SU-DHL-6 (cell line): ENCODE data around the gene TCEAL5.
"Not testable (repeated sequence)": the region's sequence is repeated elsewhere in the genome, so short reads cannot be mapped to it uniquely, and the experiment has no call there.

Experiments
- H2AFZ ChIP-seq: fragments of 200-600 bp; sonication (generic); 2 replicates; pipeline ENCODE4 v1.6.1; 2014; ENCODE audit warnings: low read depth, mild to moderate bottlenecking, moderate library complexity, mixed read lengths, antibody characterized with exemption, low read length; ENCODE audit not compliant: severe bottlenecking
- H3F3A ChIP-seq: fragments of 200-600 bp; shearing (Covaris generic); 2 replicates; pipeline ENCODE4 v1.6.0; 2016; ENCODE audit warnings: antibody characterized with exemption, mild to moderate bottlenecking; ENCODE audit not compliant: insufficient read depth
- H3K27ac ChIP-seq: fragments of 200-600 bp; sonication (generic); 2 replicates; pipeline ENCODE4 v1.5.1; 2016; ENCODE audit warnings: low read depth, mild to moderate bottlenecking, low read length, moderate library complexity, mixed read lengths
- H3K27me3 ChIP-seq: fragments of 200-600 bp; sonication (generic), shearing (Covaris generic); 2 replicates; pipeline ENCODE4 v1.6.0; 2014; ENCODE audit warnings: mild to moderate bottlenecking, low read length
- H3K36me3 ChIP-seq: fragments of 200-600 bp; sonication (generic); 2 replicates; pipeline ENCODE4 v1.6.1; 2014; ENCODE audit warnings: mild to moderate bottlenecking, low read length, mixed read lengths
- H3K4me2 ChIP-seq: fragments of 300-600, 200-600 bp; shearing (Covaris generic), sonication (generic); 2 replicates; pipeline ENCODE4 v1.6.0; 2014; ENCODE audit warnings: low read length, low read depth, mild to moderate bottlenecking; ENCODE audit not compliant: poor library complexity, severe bottlenecking
- H3K4me3 ChIP-seq: fragments of 200-600 bp; sonication (generic); 2 replicates; pipeline ENCODE4 v1.5.1; 2014; ENCODE audit warnings: antibody characterized with exemption, low read length, mild to moderate bottlenecking, mixed read lengths; ENCODE audit not compliant: insufficient read depth, poor library complexity, severe bottlenecking
- H3K79me2 ChIP-seq: fragments of 200-600 bp; sonication (generic); 2 replicates; pipeline ENCODE4 v1.6.1; 2014; ENCODE audit warnings: mild to moderate bottlenecking, low read length, moderate library complexity; ENCODE audit not compliant: insufficient read depth
- H3K9ac ChIP-seq: fragments of 200-600 bp; sonication (generic); 2 replicates; pipeline ENCODE4 v1.7.0; 2014; ENCODE audit warnings: mild to moderate bottlenecking, low read length
- H3K9me2 ChIP-seq: fragments of 200-600 bp; sonication (generic); replicated peaks from 2 replicates; pipeline ENCODE4 v1.6.1; 2014; ENCODE audit warnings: low read length; ENCODE audit not compliant: insufficient read depth
- H3K9me3 ChIP-seq: fragments of 200-600 bp; sonication (generic); 2 replicates; pipeline ENCODE4 v1.6.1; 2014; ENCODE audit warnings: low read length, mixed read lengths; ENCODE audit not compliant: insufficient read depth
- H4K20me1 ChIP-seq: fragments of 200-600 bp; sonication (generic); 2 replicates; pipeline ENCODE4 v1.6.1; 2014; ENCODE audit warnings: low read depth, mild to moderate bottlenecking, antibody characterized with exemption, low read length, moderate library complexity, mixed read lengths
- EZH2phosphoT487 ChIP-seq: fragments of 200-600 bp; sonication (generic), shearing (Covaris generic); conservative IDR thresholded peaks from 2 replicates; pipeline ENCODE4 v1.6.1; 2018; ENCODE audit warnings: mild to moderate bottlenecking, antibody characterized with exemption, low read length, moderate library complexity, mixed read lengths
- TF ChIP-seq, protein P1 (sequence below): fragments of 200-600 bp; sonication (generic); IDR thresholded peaks from one replicate; pipeline ENCODE4 v1.5.1; 2017; ENCODE audit warnings: antibody characterized with exemption, mild to moderate bottlenecking, low read length, moderate library complexity; ENCODE audit not compliant: insufficient read depth, poor library complexity, severe bottlenecking

Gene TCEAL5

DNA sequence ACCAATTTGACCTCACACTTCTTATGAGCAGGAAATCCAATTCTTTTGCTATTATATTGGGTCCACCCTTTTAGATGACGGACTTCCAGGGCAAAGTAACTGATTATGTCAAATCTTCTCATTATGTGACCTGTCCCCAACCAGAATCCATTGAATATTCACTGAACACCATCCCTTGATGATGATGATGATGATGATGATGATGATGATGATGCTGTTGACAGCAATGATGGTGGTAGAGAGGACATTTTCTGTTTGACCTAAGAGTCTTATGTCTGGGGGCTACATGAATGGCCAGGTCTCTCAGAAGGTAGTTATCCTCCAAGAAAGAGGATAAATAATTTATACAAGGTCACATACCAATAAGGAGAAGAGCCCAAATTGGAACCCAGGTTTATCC lies 26.7 kb downstream of the TCEAL5 start:
- Histone ChIP-seq H3K36me3 (no peaks in the 10 kb centered on the region), H3K9me3 (no peaks in the 10 kb centered on the region), H3K9ac (no peak overlapping the region), H3K27me3 (no peaks in the 10 kb centered on the region), H3K79me2 (no peaks in the 10 kb centered on the region), H3K4me3 (no peak overlapping the region), H3K4me2 (no peak overlapping the region), H3F3A (no peaks in the 10 kb centered on the region), H3K9me2 (no peaks in the 10 kb centered on the region), H2AFZ (no peak overlapping the region), H3K27ac (no peak overlapping the region), H4K20me1 (no peaks in the 10 kb centered on the region)
- TF ChIP-seq, protein P1, sequence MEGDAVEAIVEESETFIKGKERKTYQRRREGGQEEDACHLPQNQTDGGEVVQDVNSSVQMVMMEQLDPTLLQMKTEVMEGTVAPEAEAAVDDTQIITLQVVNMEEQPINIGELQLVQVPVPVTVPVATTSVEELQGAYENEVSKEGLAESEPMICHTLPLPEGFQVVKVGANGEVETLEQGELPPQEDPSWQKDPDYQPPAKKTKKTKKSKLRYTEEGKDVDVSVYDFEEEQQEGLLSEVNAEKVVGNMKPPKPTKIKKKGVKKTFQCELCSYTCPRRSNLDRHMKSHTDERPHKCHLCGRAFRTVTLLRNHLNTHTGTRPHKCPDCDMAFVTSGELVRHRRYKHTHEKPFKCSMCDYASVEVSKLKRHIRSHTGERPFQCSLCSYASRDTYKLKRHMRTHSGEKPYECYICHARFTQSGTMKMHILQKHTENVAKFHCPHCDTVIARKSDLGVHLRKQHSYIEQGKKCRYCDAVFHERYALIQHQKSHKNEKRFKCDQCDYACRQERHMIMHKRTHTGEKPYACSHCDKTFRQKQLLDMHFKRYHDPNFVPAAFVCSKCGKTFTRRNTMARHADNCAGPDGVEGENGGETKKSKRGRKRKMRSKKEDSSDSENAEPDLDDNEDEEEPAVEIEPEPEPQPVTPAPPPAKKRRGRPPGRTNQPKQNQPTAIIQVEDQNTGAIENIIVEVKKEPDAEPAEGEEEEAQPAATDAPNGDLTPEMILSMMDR, result no peak
- TF ChIP-seq EZH2phosphoT487, result no peak

DNA sequence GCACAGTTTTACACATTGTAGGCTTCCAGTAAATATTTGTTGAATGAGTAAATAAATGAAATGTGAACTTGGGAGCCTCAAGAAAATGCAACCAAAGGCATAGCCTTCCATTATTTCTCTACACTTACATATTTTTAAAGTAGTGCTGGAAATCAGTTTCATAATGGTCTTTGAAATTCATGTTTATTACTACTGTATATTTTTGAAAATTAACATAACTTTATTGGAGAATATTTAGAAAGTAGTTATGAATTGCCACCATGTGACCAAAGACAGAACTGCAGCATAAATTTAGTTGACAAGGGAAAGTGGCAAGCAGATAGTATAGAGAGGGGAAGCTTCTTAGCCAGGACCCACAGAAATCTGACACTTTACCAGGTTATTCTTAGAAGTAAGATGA lies 28.0 kb downstream of the TCEAL5 start:
- no peaks in the 10 kb centered on the region for H3K79me2 ChIP-seq
- no peak overlapping the region for H3K9ac ChIP-seq
- H3K4me3 ChIP-seq, result no peak overlapping the region
- H4K20me1 ChIP-seq, result no peaks in the 10 kb centered on the region
- no peaks in the 10 kb centered on the region for H3K9me3 ChIP-seq
- no peaks in the 10 kb centered on the region for H3F3A ChIP-seq
- no peaks in the 10 kb centered on the region for H3K9me2 ChIP-seq
- TF ChIP-seq EZH2phosphoT487, result no peak
- TF ChIP-seq, protein P1, result no peak
- H3K36me3 ChIP-seq, result no peaks in the 10 kb centered on the region
- no peaks in the 10 kb centered on the region for H3K27me3 ChIP-seq
- no peak overlapping the region for H3K27ac ChIP-seq
- H2AFZ ChIP-seq, result no peak overlapping the region
- H3K4me2 ChIP-seq, result no peak overlapping the region

DNA sequence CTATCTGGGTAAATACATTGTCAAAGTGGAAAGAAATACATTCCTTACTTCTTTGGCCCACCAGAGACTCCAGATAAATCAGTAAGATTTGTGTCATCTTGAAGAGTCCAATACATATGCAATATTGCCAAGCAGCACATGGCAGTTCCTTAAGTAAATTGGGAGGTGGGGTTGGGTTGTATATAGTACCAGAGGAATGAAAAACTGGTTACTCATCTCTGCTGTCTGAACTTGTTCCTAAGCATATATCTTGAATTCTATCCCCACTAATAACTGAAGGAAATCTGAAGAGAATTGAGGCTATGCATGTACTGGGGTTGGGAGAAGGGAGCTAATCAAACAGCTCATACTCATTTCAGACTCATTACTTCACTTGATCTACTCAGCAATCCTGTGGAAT lies 36.4 kb downstream of the TCEAL5 start:
- Histone ChIP-seq H3K4me3 (no peak overlapping the region), H3K27ac (no peak overlapping the region), H3K79me2 (no peaks in the 10 kb centered on the region), H3K9me3 (no peaks in the 10 kb centered on the region), H3K9me2 (no peaks in the 10 kb centered on the region), H4K20me1 (no peaks in the 10 kb centered on the region), H3K4me2 (no peak overlapping the region), H3K9ac (no peak overlapping the region), H3K27me3 (no peaks in the 10 kb centered on the region), H2AFZ (no peak overlapping the region), H3F3A (no peaks in the 10 kb centered on the region), H3K36me3 (no peaks in the 10 kb centered on the region)
- TF ChIP-seq EZH2phosphoT487, result no peak
- TF ChIP-seq, protein P1, result no peak

DNA sequence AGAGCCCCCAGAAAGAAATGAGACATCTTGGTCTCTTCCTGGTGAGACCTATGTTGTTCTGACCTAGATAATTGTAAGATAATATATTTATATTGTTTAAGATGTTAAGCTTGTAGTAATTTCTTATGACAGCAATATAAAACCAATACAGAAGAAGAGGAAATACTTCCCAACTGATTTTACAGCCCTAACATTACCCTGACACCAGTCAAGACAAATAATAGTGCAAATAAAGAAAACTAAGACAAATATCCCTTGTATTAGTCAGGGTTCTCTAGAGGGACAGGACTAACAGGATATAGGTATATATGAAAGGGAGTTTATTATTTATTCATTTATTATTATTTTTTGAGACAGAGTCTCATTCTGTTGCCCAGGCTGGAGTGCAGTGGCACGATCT lies 40.3 kb downstream of the TCEAL5 start:
- H3F3A ChIP-seq, result no peaks in the 10 kb centered on the region
- no peaks in the 10 kb centered on the region for H4K20me1 ChIP-seq
- TF ChIP-seq, protein P1, result no peak
- no peak for TF ChIP-seq EZH2phosphoT487
- no peak overlapping the region for H2AFZ ChIP-seq
- H3K9ac ChIP-seq, result no peak overlapping the region
- no peak overlapping the region for H3K27ac ChIP-seq
- H3K27me3 ChIP-seq, result no peaks in the 10 kb centered on the region
- no peaks in the 10 kb centered on the region for H3K36me3 ChIP-seq
- no peaks in the 10 kb centered on the region for H3K9me2 ChIP-seq
- no peaks in the 10 kb centered on the region for H3K9me3 ChIP-seq
- no peaks in the 10 kb centered on the region for H3K79me2 ChIP-seq
- H3K4me2 ChIP-seq, result no peak overlapping the region
- no peak overlapping the region for H3K4me3 ChIP-seq

DNA sequence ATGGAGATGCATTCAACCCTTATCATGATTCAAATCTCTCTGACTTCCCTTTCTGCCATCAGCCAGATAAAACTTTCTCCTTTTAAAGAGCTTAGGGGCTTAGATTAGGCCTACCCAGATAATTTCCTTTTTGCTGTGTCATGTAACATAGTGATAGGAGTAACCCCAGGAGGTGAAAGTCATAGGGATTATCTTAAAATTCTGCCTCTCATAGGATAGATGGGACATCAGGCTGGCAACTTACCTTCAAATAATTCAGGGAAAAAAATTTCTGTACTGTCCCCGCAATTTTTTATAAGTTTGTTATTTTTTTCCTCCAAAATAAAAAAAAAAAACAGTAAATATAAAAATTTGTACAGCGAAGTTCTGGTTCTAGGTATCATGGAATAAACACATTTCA lies 40.9 kb downstream of the TCEAL5 start:
- H4K20me1 ChIP-seq, result not testable (repeated sequence)

More for the DNA sequence above, 40.9 kb downstream of the TCEAL5 start:
- not testable (repeated sequence) for H3K9me2 ChIP-seq, H3K9ac ChIP-seq, H3F3A ChIP-seq, H3K9me3 ChIP-seq, H3K79me2 ChIP-seq, H2AFZ ChIP-seq, H3K27me3 ChIP-seq, H3K27ac ChIP-seq, H3K4me3 ChIP-seq, H3K4me2 ChIP-seq, H3K36me3 ChIP-seq
